Astrocyte (in vitro differentiated cells and primary cell): ENCODE results near the gene AFF3.

Experiments used
- EZH2 ChIP-seq: IDR thresholded peaks from 2 replicates; pipeline ENCODE4 v1.6.1; 2012; ENCODE audit warnings: mild to moderate bottlenecking, low read length, inconsistent platforms; ENCODE audit not compliant: insufficient read depth
- TF ChIP-seq, protein P1 (sequence below): IDR thresholded peaks from 2 replicates; pipeline ENCODE4 v1.5.1; 2011; ENCODE audit warnings: low read depth, mild to moderate bottlenecking, inconsistent platforms, low read length, moderate library complexity; ENCODE audit not compliant: insufficient read depth

DNA sequence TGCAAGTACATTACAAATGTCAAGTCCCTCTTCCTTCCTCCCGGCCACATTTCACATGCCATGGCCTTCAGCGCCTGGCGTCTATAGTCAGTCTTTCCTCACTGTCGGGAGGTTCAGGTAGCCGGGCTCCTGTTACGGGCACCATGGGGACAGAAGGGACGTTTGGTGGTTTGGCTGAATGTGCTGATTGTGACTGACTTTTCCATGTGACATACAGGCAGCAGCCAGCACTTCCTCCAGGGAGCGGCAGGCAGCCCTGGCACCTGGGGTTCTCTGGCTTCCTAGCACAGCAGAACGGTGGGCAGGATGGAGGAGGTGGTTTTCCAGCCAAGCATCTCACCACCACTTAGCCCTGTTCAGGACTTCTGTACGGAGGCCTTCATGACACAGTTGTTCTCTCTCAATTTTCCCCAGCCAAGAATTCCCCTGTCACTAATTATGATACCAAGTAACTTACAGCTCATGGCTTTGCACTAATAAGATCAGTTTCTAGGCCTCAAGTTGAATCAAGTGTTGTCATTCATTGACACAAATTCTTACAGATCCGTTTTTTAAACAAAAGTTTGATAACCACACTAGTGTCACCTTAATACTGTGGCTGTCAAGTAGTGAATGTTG, 568.6 kb downstream of the AFF3 start:
- no peak for TF ChIP-seq EZH2
- TF ChIP-seq, protein P1, sequence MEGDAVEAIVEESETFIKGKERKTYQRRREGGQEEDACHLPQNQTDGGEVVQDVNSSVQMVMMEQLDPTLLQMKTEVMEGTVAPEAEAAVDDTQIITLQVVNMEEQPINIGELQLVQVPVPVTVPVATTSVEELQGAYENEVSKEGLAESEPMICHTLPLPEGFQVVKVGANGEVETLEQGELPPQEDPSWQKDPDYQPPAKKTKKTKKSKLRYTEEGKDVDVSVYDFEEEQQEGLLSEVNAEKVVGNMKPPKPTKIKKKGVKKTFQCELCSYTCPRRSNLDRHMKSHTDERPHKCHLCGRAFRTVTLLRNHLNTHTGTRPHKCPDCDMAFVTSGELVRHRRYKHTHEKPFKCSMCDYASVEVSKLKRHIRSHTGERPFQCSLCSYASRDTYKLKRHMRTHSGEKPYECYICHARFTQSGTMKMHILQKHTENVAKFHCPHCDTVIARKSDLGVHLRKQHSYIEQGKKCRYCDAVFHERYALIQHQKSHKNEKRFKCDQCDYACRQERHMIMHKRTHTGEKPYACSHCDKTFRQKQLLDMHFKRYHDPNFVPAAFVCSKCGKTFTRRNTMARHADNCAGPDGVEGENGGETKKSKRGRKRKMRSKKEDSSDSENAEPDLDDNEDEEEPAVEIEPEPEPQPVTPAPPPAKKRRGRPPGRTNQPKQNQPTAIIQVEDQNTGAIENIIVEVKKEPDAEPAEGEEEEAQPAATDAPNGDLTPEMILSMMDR: no peak
